Prostate gland (tissue), 2 donors: ENCODE results near the gene MRPL16.

ENCODE experiments used
- POLR2A ChIP-seq: fragments of 450-650 bp; IDR thresholded peaks from one replicate; pipeline ENCODE4 v1.6.1; 2016; ENCODE audit warnings: antibody characterized with exemption, mild to moderate bottlenecking
- TF ChIP-seq, protein P1 (sequence below), 4 experiments: fragments of 200-600 bp in 2 of 4; fragments of 450-650 bp in 2 of 4; sonication (generic) in 2 of 4; IDR thresholded peaks; 1 replicate in 3 of 4; 2 replicates in 1 of 4; pipeline ENCODE4 v1.5.1; 2016 to 2019; ENCODE audit warnings: antibody characterized with exemption in 4 of 4, mild to moderate bottlenecking in 2 of 4, moderate library complexity in 2 of 4

- no peak for TF ChIP-seq POLR2A
- TF ChIP-seq, protein P1, sequence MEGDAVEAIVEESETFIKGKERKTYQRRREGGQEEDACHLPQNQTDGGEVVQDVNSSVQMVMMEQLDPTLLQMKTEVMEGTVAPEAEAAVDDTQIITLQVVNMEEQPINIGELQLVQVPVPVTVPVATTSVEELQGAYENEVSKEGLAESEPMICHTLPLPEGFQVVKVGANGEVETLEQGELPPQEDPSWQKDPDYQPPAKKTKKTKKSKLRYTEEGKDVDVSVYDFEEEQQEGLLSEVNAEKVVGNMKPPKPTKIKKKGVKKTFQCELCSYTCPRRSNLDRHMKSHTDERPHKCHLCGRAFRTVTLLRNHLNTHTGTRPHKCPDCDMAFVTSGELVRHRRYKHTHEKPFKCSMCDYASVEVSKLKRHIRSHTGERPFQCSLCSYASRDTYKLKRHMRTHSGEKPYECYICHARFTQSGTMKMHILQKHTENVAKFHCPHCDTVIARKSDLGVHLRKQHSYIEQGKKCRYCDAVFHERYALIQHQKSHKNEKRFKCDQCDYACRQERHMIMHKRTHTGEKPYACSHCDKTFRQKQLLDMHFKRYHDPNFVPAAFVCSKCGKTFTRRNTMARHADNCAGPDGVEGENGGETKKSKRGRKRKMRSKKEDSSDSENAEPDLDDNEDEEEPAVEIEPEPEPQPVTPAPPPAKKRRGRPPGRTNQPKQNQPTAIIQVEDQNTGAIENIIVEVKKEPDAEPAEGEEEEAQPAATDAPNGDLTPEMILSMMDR (IDR thresholded peaks at IDR 0.05): no peak
Measured at GRCh38 chr11:59845399-59845798, 34.8 kb upstream of the MRPL16 start, which contains the start of gene CBLIF.
